Nephron progenitor cell (in vitro differentiated cells): Measurements from ENCODE around the gene INSYN1.
A peak's percentile ranks its signal among the peaks of the same experiment; 100 is the strongest.

Source experiments
- DNase-seq: peaks from one replicate; pipeline ENCODE4 v3.0.0; 2021
- H3K27ac Mint-ChIP-seq: 2 replicates; pipeline ENCODE4 v1.8.0; 2021; ENCODE audit warnings: mild to moderate bottlenecking, moderate library complexity, mixed read lengths
- H3K27me3 Mint-ChIP-seq: 2 replicates; pipeline ENCODE4 v1.8.0; 2021; ENCODE audit warnings: mild to moderate bottlenecking, low read depth, mixed read lengths; ENCODE audit not compliant: poor library complexity
- H3K36me3 Mint-ChIP-seq: 2 replicates; pipeline ENCODE4 v1.8.0; 2021; ENCODE audit warnings: low read depth, mixed read lengths
- H3K4me1 Mint-ChIP-seq: 2 replicates; pipeline ENCODE4 v1.8.0; 2021; ENCODE audit warnings: mixed read lengths
- H3K4me3 Mint-ChIP-seq: 2 replicates; pipeline ENCODE4 v1.8.0; 2021; ENCODE audit warnings: mild to moderate bottlenecking, moderate library complexity, mixed read lengths
- H3K9me3 Mint-ChIP-seq: 2 replicates; pipeline ENCODE4 v1.8.0; 2021; ENCODE audit warnings: mild to moderate bottlenecking, moderate library complexity, mixed read lengths
- CTCF ChIP-seq: fragments of 200-600 bp; sonication (generic); IDR thresholded peaks from 2 replicates; pipeline ENCODE4 v1.5.0; 2021; ENCODE audit warnings: antibody characterized with exemption

Gene INSYN1

GRCh38 chr15:73700041-73700842 lies 52.9 kb downstream of the INSYN1 start:
- H3K4me1 Mint-ChIP-seq, result peaks cover 54% of the 10 kb centered on the region
- no peaks in the 10 kb centered on the region for H3K9me3 Mint-ChIP-seq
- H3K27ac Mint-ChIP-seq, result peak overlapping the region; percentile 66
- TF ChIP-seq CTCF, result peak; percentile 92
- peaks cover 32% of the 10 kb centered on the region for H3K36me3 Mint-ChIP-seq
- peak; percentile 78 for DNase-seq
- no peak overlapping the region for H3K4me3 Mint-ChIP-seq
- H3K27me3 Mint-ChIP-seq, result peaks cover 3% of the 10 kb centered on the region

GRCh38 chr15:73699249-73700040 lies 53.7 kb downstream of the INSYN1 start:
- TF ChIP-seq CTCF, result no peak
- peaks cover 3% of the 10 kb centered on the region for H3K27me3 Mint-ChIP-seq
- H3K4me3 Mint-ChIP-seq, result no peak overlapping the region
- H3K4me1 Mint-ChIP-seq, result peaks cover 59% of the 10 kb centered on the region
- no peaks in the 10 kb centered on the region for H3K9me3 Mint-ChIP-seq
- peaks cover 26% of the 10 kb centered on the region for H3K36me3 Mint-ChIP-seq
- peak overlapping the region; percentile 13 for H3K27ac Mint-ChIP-seq
- no peak for DNase-seq

GRCh38 chr15:73697033-73697467 lies 56.1 kb downstream of the INSYN1 start:
- peak overlapping the region; percentile 84 for H3K27ac Mint-ChIP-seq
- H3K4me1 Mint-ChIP-seq, result peaks cover 77% of the 10 kb centered on the region
- H3K4me3 Mint-ChIP-seq, result no peak overlapping the region
- H3K27me3 Mint-ChIP-seq, result peaks cover 3% of the 10 kb centered on the region
- peaks cover 39% of the 10 kb centered on the region for H3K36me3 Mint-ChIP-seq
- peak; percentile 54 for DNase-seq
- TF ChIP-seq CTCF, result no peak
- H3K9me3 Mint-ChIP-seq, result no peaks in the 10 kb centered on the region

- Mint-ChIP-seq H3K27ac (peak overlapping the region; percentile 84), H3K4me3 (no peak overlapping the region), H3K36me3 (peaks cover 39% of the 10 kb centered on the region), H3K9me3 (no peaks in the 10 kb centered on the region), H3K4me1 (peaks cover 77% of the 10 kb centered on the region), H3K27me3 (peaks cover 3% of the 10 kb centered on the region)
- DNase-seq, result no peak
- no peak for TF ChIP-seq CTCF
These were observed 56.5 kb downstream of the INSYN1 start for GRCh38 chr15:73696641-73697001.

- Mint-ChIP-seq H3K27me3 (peaks cover 3% of the 10 kb centered on the region), H3K4me1 (peaks cover 73% of the 10 kb centered on the region), H3K4me3 (no peak overlapping the region), H3K9me3 (no peaks in the 10 kb centered on the region), H3K27ac (peak overlapping the region; percentile 84), H3K36me3 (peaks cover 35% of the 10 kb centered on the region)
- no peak for TF ChIP-seq CTCF
- DNase-seq, result no peak
These were observed 57.1 kb downstream of the INSYN1 start for GRCh38 chr15:73695773-73696640.
